CD14-positive monocyte (primary cell): ENCODE data around the gene CCNH. TPM values are rescaled to one million over a fixed set of nuclear protein-coding genes. Genes with fewer than 3 reads are reported as not detected.

Source experiments
- DNase-seq, 3 donors: peaks; one replicate each; pipeline ENCODE4 v3.0.0-alpha.2; 2011 to 2022
- H2AFZ ChIP-seq: 2 replicates; pipeline ENCODE4 v1.6.0; 2012; ENCODE audit warnings: mild to moderate bottlenecking, low read depth, low read length, inconsistent platforms; ENCODE audit not compliant: insufficient read depth, poor library complexity, severe bottlenecking
- H3K27ac ChIP-seq, 2 donors: 1 replicate in 1 of 2; 2 replicates in 1 of 2; pipeline ENCODE4 v1.5.1; 2012 to 2013; ENCODE audit warnings: low read length in 2 of 2, control low read depth in 1 of 2, inconsistent platforms in 1 of 2, low read depth in 1 of 2, mild to moderate bottlenecking in 1 of 2
- H3K27me3 ChIP-seq, 2 donors: one replicate each; pipeline versions ENCODE4 v1.6.0 to v1.6.1; 2011 to 2013; ENCODE audit warnings: low read length in 2 of 2; ENCODE audit not compliant: control insufficient read depth in 2 of 2, insufficient read depth in 2 of 2
- H3K36me3 ChIP-seq, 2 donors: replicated peaks in 1 of 2; 1 replicate in 1 of 2; 2 replicates in 1 of 2; pipeline versions ENCODE4 v1.5.1 to v1.6.1; 2012 to 2013; ENCODE audit warnings: low read length in 2 of 2, control low read depth in 1 of 2, inconsistent platforms in 1 of 2, mild to moderate bottlenecking in 1 of 2; ENCODE audit not compliant: insufficient read depth in 2 of 2, control insufficient read depth in 1 of 2
- H3K4me1 ChIP-seq, 2 donors: 1 replicate in 1 of 2; 2 replicates in 1 of 2; pipeline versions ENCODE4 v1.5.1 to v1.6.1; 2012 to 2013; ENCODE audit warnings: low read length in 2 of 2, control low read depth in 1 of 2, inconsistent platforms in 1 of 2, mild to moderate bottlenecking in 1 of 2, moderate library complexity in 1 of 2; ENCODE audit not compliant: insufficient read depth in 2 of 2, control insufficient read depth in 1 of 2
- H3K4me2 ChIP-seq: replicated peaks from 2 replicates; pipeline ENCODE3; 2012; ENCODE audit warnings: low read length, moderate library complexity, mild to moderate bottlenecking; ENCODE audit not compliant: poor library complexity, severe bottlenecking; ENCODE audit errors: extremely low read depth
- H3K4me3 ChIP-seq, 3 experiments: fragments of 200-600 bp in 1 of 3; sonication (generic) in 1 of 3; replicated peaks in 1 of 3; 1 replicate in 2 of 3; 2 replicates in 1 of 3; pipeline ENCODE4 v1.5.1; 2011 to 2013; ENCODE audit warnings: low read length in 3 of 3, mild to moderate bottlenecking in 3 of 3, control low read depth in 2 of 3, low read depth in 2 of 3, inconsistent platforms in 1 of 3, moderate library complexity in 1 of 3
- H3K79me2 ChIP-seq: 2 replicates; pipeline ENCODE4 v1.6.0; 2012; ENCODE audit warnings: mild to moderate bottlenecking, control low read depth, inconsistent platforms, low read length, moderate library complexity; ENCODE audit not compliant: insufficient read depth
- H3K9ac ChIP-seq: 2 replicates; pipeline ENCODE4 v1.6.0; 2017; ENCODE audit warnings: low read length, mild to moderate bottlenecking; ENCODE audit not compliant: insufficient read depth, poor library complexity, severe bottlenecking
- H3K9me3 ChIP-seq, 2 donors: replicated peaks in 1 of 2; 1 replicate in 1 of 2; 2 replicates in 1 of 2; pipeline versions ENCODE4 v1.5.1 to v1.6.1; 2012 to 2013; ENCODE audit warnings: low read length in 2 of 2, control low read depth in 1 of 2; ENCODE audit not compliant: control insufficient read depth in 1 of 2, insufficient read depth in 1 of 2
- H4K20me1 ChIP-seq: 2 replicates; pipeline ENCODE4 v1.6.0; 2012; ENCODE audit warnings: mild to moderate bottlenecking, low read length, control low read depth, moderate library complexity; ENCODE audit not compliant: insufficient read depth
- H3K27ac Mint-ChIP-seq, 7 donors: one replicate each; pipeline ENCODE4 v1.8.0; 2020; ENCODE audit warnings: mild to moderate bottlenecking in 7 of 7, mixed read lengths in 7 of 7, moderate library complexity in 6 of 7, inconsistent platforms in 2 of 7
- H3K27me3 Mint-ChIP-seq, 3 donors: one replicate each; pipeline ENCODE4 v1.8.0; 2021 to 2022; ENCODE audit warnings: low read depth in 3 of 3, mild to moderate bottlenecking in 3 of 3, mixed read lengths in 3 of 3, moderate library complexity in 3 of 3, inconsistent platforms in 1 of 3
- H3K36me3 Mint-ChIP-seq, 2 donors: one replicate each; pipeline ENCODE4 v1.8.0; 2020; ENCODE audit warnings: mixed read lengths in 2 of 2, inconsistent platforms in 1 of 2, mild to moderate bottlenecking in 1 of 2
- H3K4me1 Mint-ChIP-seq: one replicate; pipeline ENCODE4 v1.8.0; 2020; ENCODE audit warnings: mild to moderate bottlenecking, mixed read lengths
- H3K4me3 Mint-ChIP-seq, 2 donors: one replicate each; pipeline ENCODE4 v1.8.0; 2020; ENCODE audit warnings: mild to moderate bottlenecking in 2 of 2, mixed read lengths in 2 of 2, moderate library complexity in 1 of 2
- H3K9me3 Mint-ChIP-seq, 7 donors: one replicate each; pipeline ENCODE4 v1.8.0; 2020 to 2022; ENCODE audit warnings: mixed read lengths in 7 of 7, mild to moderate bottlenecking in 6 of 7, moderate library complexity in 6 of 7, inconsistent platforms in 2 of 7
- WGBS: methylation state at CpG from one replicate; pipeline ENCODE4 v1.1.5; 2013; ENCODE audit warnings: missing lambda C conversion rate; ENCODE audit not compliant: insufficient coverage; 5-methylcytosine and 5-hydroxymethylcytosine counted together
- intact Hi-C, 2 donors: fragments of 100-400 bp; cut with micrococcal nuclease; formaldehyde crosslinking; loops; one replicate each; pipeline versions ENCODE4 v1.15.0 to v1.15.1; 2023
- polyA plus RNA-seq, 3 donors: library from polyadenylated mRNA; depleted of rRNA in 1 of 3; unstranded in 2 of 3; stranded (reverse) in 1 of 3; fragments of 300-500 nt in 2 of 3; fragments of >200 nt in 1 of 3; fragmentation: Illumina TruSeq in 2 of 3; gene quantifications; 1 replicate in 2 of 3; 2 replicates in 1 of 3; pipeline ENCODE4 v1.2.3, GENCODE V29; 2012 to 2021
- TF ChIP-seq, protein P1 (sequence below): fragments of 200-600 bp; IDR thresholded peaks from one replicate; pipeline ENCODE4 v1.8.0; 2022; ENCODE audit warnings: antibody characterized with exemption, mild to moderate bottlenecking

Gene CCNH
- polyA plus RNA-seq, 3 donors = 60.3 to 64.0 (median 62.1) TPM

DNA sequence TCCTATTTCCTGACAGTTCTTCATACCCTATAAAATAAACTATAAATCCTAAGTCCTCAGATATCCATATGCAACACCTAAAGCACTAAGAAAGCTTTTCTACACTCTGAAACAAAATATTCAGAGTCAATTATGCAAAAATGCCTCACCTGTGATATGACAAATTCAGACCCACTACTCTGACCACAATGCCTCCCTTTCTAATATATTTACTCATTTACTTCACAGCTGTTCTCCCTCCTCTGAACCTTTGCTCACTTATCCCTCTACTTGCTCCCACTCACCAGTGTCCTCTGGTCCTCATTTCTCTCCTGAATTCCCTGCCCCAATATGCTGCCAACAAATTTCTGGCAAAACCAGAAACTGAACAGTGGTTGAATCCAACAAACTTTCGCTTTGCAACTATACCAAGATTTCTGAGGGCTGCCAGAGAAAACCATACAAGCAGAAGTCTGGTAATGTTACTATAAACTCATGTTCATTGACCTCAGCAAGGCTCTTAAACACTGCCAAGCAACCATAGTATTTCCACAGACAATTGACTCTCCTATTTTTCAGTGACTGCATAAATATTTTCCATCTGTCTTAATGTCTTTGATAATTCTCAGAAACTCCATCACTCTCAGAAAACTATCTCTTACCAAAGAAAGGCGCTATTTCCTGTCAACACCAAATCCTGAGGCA is 7.1 kb downstream of the CCNH start:
- H2AFZ ChIP-seq = no peak overlapping the region
- H3K4me1 ChIP-seq = peaks cover 4 to 8% of the 10 kb centered on the region in 2 donors
- WGBS = 100% methylated on average over 2 of the region's 2 CpGs
- no peak overlapping the region for H3K9ac ChIP-seq
- H3K4me3 ChIP-seq = no peak overlapping the region
- no peak for DNase-seq
- peaks cover 77% of the 10 kb centered on the region for H4K20me1 ChIP-seq
- intact Hi-C loops = no loop called here
- H3K79me2 ChIP-seq = peaks cover 82% of the 10 kb centered on the region
- no peaks in the 10 kb centered on the region for H3K9me3 ChIP-seq
- H3K27ac ChIP-seq = peak overlapping the region in 1 of 2 donors; percentile 13
- Mint-ChIP-seq H3K4me3 (no peak overlapping the region), H3K27me3 (peaks cover 0 to 3% (median 0%) of the 10 kb centered on the region in 3 donors), H3K9me3 (no peaks in the 10 kb centered on the region), H3K36me3 (peaks cover 84 to 91% of the 10 kb centered on the region in 2 donors), H3K27ac (peak overlapping the region in 4 of 7 donors; percentile 10 to 52 (median 48)), H3K4me1 (peaks cover 23% of the 10 kb centered on the region)
- no peaks in the 10 kb centered on the region for H3K27me3 ChIP-seq
- H3K36me3 ChIP-seq = peaks cover 87 to 100% of the 10 kb centered on the region in 2 donors
- TF ChIP-seq, protein P1, sequence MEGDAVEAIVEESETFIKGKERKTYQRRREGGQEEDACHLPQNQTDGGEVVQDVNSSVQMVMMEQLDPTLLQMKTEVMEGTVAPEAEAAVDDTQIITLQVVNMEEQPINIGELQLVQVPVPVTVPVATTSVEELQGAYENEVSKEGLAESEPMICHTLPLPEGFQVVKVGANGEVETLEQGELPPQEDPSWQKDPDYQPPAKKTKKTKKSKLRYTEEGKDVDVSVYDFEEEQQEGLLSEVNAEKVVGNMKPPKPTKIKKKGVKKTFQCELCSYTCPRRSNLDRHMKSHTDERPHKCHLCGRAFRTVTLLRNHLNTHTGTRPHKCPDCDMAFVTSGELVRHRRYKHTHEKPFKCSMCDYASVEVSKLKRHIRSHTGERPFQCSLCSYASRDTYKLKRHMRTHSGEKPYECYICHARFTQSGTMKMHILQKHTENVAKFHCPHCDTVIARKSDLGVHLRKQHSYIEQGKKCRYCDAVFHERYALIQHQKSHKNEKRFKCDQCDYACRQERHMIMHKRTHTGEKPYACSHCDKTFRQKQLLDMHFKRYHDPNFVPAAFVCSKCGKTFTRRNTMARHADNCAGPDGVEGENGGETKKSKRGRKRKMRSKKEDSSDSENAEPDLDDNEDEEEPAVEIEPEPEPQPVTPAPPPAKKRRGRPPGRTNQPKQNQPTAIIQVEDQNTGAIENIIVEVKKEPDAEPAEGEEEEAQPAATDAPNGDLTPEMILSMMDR = no peak
- H3K4me2 ChIP-seq = no peak overlapping the region

DNA sequence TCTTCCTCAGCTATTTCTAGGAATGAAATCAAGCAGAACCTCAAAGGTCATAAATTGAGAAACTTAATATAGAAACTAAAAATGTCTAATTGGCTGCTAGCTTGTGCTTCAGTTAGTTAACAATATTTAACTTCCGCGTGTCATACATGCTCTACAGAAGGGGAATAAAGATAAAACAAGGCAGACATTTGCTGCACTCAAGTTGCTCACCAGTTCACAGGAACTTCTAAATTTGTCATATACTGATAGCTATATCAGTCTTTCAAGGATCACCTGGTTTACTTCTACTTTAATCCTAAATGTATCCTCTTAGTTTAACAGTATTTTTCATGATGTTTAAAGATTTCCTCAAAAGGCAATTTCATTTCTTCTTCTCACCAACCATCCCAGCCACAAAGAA is 8.4 kb downstream of the CCNH start:
- peaks cover 80 to 90% of the 10 kb centered on the region in 2 donors for H3K36me3 ChIP-seq
- peaks cover 0 to 3% (median 0%) of the 10 kb centered on the region in 3 donors for H3K27me3 Mint-ChIP-seq
- no peaks in the 10 kb centered on the region for H3K9me3 Mint-ChIP-seq
- H3K4me3 Mint-ChIP-seq = no peak overlapping the region
- peaks cover 8 to 17% of the 10 kb centered on the region in 2 donors for H3K4me1 ChIP-seq
- WGBS = 100% methylated on average over 2 of the region's 2 CpGs
- H3K9ac ChIP-seq = no peak overlapping the region
- H3K4me3 ChIP-seq = no peak overlapping the region
- peaks cover 78% of the 10 kb centered on the region for H4K20me1 ChIP-seq
- H3K27ac ChIP-seq = no peak overlapping the region
- H3K79me2 ChIP-seq = peaks cover 69% of the 10 kb centered on the region
- H3K27me3 ChIP-seq = no peaks in the 10 kb centered on the region
- peaks cover 76 to 84% of the 10 kb centered on the region in 2 donors for H3K36me3 Mint-ChIP-seq
- no peak overlapping the region for H3K4me2 ChIP-seq
- no peak overlapping the region for H3K27ac Mint-ChIP-seq
- H2AFZ ChIP-seq = no peak overlapping the region
- intact Hi-C loops = no loop called here
- TF ChIP-seq, protein P1 = no peak
- H3K4me1 Mint-ChIP-seq = peaks cover 32% of the 10 kb centered on the region
- no peaks in the 10 kb centered on the region for H3K9me3 ChIP-seq
- DNase-seq = no peak
